T-helper 1 cell (primary cell): ENCODE data around the gene SPATS2.
"Not testable (repeated sequence)": the region's sequence is repeated elsewhere in the genome, so short reads cannot be mapped to it uniquely, and the experiment has no call there.

Experiments used
- DNase-seq, 5 donors: peaks; one replicate each; pipeline ENCODE4 v3.0.0-alpha.2; 2012 to 2020

Gene SPATS2

GRCh38 chr12:49357103-49357678, 10.1 kb upstream of the SPATS2 start:
- DNase-seq, result no peak

GRCh38 chr12:49358483-49359141, 8.7 kb upstream of the SPATS2 start:
- peak in 3 of 5 donors; percentile 21 to 66 (median 53) for DNase-seq

GRCh38 chr12:49359671-49360070, 7.6 kb upstream of the SPATS2 start:
- no peak for DNase-seq

- DNase-seq, result no peak
Measured at GRCh38 chr12:49362077-49362476, 5.2 kb upstream of the SPATS2 start.

GRCh38 chr12:49364989-49365388, 2.3 kb upstream of the SPATS2 start:
- no peak for DNase-seq

- no peak for DNase-seq
Measured at GRCh38 chr12:49365542-49365941, 1.7 kb upstream of the SPATS2 start.

GRCh38 chr12:49366096-49366651, 1.1 kb upstream of the SPATS2 start:
- no peak for DNase-seq

GRCh38 chr12:49366652-49367380, 446 bp upstream of the SPATS2 start:
- DNase-seq, result peak; percentile 69 to 92 (median 79)

GRCh38 chr12:49368240-49368600, 958 bp downstream of the SPATS2 start:
- no peak for DNase-seq

GRCh38 chr12:49369411-49370145, 2.3 kb downstream of the SPATS2 start:
- DNase-seq, result peak in 1 of 5 donors; percentile 22

GRCh38 chr12:49370539-49370938, 3.3 kb downstream of the SPATS2 start:
- no peak for DNase-seq

GRCh38 chr12:49375406-49375805, 8.1 kb downstream of the SPATS2 start:
- DNase-seq, result no peak

- no peak for DNase-seq
Measured at GRCh38 chr12:49377386-49377785, 10.1 kb downstream of the SPATS2 start.

- not testable (repeated sequence) for DNase-seq
Measured at GRCh38 chr12:49380184-49380583, 12.9 kb downstream of the SPATS2 start.

GRCh38 chr12:49388682-49389386, 21.6 kb downstream of the SPATS2 start:
- peak; percentile 28 to 59 (median 42) for DNase-seq

GRCh38 chr12:49389387-49389703, 22.1 kb downstream of the SPATS2 start:
- no peak for DNase-seq

- no peak for DNase-seq
Measured at GRCh38 chr12:49397000-49397399, 29.7 kb downstream of the SPATS2 start.

- DNase-seq, result no peak
Measured at GRCh38 chr12:49400304-49400703, 33.0 kb downstream of the SPATS2 start.

GRCh38 chr12:49403971-49404450, 36.7 kb downstream of the SPATS2 start:
- no peak for DNase-seq

GRCh38 chr12:49404956-49405355, 37.7 kb downstream of the SPATS2 start:
- no peak for DNase-seq

- no peak for DNase-seq
Measured at GRCh38 chr12:49410818-49411217, 43.6 kb downstream of the SPATS2 start.

GRCh38 chr12:49413010-49413409, 45.7 kb downstream of the SPATS2 start:
- DNase-seq, result no peak
